Stimulated activated CD8-positive, alpha-beta memory T cell treated with anti-CD3 and anti-CD28 coated beads, Interleukin-4, amount 100 ng/mL, for 24 hours (primary cell): Measurements from ENCODE around the gene DYSF.
"Not testable (repeated sequence)": the region's sequence is repeated elsewhere in the genome, so short reads cannot be mapped to it uniquely, and the experiment has no call there.

Experiments used
- DNase-seq: peaks from one replicate; pipeline ENCODE4 v3.0.0-alpha.2; 2020; ENCODE audit warnings: low read depth

The DYSF gene

GRCh38 chr2:71472019-71472418 lies 18.7 kb downstream of the DYSF start:
- DNase-seq = no peak

DNA sequence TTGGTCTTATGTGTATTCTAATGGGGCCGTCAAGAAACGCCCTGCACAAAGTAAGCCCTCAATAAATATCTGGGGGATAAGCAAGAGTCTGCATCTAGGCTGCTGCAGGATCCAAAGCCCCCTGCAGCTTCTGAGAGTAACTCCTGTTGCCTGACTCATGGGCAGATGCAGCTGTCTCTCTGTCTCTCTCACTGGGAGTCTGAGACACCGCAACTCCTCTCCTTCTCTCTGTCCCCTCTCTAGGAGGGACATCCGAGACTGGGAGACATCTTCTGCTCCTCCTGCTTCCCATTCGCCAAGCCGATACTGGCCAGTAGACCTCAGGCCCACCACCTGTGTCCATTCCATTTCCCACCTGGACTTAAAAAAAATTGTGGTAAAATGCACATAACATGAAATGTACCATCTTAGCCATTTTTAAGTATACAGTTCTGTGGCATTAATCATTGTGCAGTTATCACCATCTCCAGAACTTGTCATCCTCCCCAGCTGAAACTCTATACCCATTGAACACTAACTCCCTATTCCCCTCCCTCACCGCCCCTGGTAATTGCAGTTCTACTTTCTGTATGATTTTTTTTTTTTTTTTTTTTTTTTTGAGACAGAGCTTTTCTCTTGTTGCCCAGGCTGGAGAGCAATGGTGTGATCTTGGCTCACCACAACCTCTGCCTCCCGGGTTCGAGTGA lies 20.1 kb downstream of the DYSF start:
- no peak for DNase-seq

- DNase-seq = no peak
Observed at GRCh38 chr2:71474116-71474743, 20.9 kb downstream of the DYSF start.

GRCh38 chr2:71474744-71475397 lies 21.5 kb downstream of the DYSF start:
- no peak for DNase-seq

GRCh38 chr2:71476495-71476894 lies 23.1 kb downstream of the DYSF start:
- no peak for DNase-seq

DNA sequence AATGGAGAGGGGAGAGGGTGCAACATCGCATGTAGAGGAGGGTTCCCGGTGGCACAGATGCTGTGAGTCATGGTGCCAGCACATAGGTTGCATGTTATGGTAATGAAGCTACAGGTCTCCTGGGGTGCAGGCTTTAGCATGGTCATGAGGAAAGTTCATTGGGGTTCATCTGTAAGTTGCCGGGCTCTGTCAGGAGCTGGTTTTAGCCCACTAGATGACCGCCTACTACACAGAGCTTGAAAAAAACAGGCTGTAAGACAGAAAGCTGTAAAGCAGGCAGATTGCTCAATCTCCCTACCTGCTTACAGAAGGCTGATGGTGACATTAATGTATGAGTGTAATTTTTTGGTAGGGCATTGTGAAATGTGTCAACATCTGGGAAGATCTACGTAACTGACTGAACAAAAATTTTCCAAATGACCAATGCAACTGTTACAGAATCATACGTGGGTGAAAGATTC lies 23.9 kb downstream of the DYSF start:
- DNase-seq = no peak

GRCh38 chr2:71478806-71479205 lies 25.4 kb downstream of the DYSF start:
- DNase-seq = no peak

- DNase-seq = no peak
Observed at GRCh38 chr2:71479261-71479660, 25.9 kb downstream of the DYSF start.

DNA sequence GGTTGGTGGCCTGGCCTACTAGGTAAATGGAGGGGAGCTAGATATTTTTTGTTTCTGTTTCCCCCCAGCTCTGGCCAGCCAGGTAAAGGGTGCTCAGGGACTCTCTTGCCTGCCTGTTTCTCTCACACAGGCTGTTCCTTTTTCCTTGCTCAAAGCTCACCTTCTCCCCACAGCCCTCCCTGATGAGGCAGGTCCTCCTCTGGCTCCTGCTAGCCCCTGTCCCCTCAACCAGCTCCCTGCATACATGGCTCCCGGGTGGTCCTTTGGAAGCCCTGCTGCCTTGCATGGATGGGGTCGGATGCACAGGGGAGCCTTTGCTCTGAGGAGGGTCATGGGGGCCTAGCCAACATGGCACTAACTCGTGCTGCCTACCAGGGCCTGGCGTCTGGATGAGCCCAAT lies 27.8 kb downstream of the DYSF start:
- DNase-seq = no peak

- DNase-seq = no peak
Observed at GRCh38 chr2:71482055-71482454, 28.7 kb downstream of the DYSF start.

GRCh38 chr2:71483246-71483645 lies 29.9 kb downstream of the DYSF start:
- DNase-seq = no peak

GRCh38 chr2:71484354-71484753 lies 31.0 kb downstream of the DYSF start:
- no peak for DNase-seq

DNA sequence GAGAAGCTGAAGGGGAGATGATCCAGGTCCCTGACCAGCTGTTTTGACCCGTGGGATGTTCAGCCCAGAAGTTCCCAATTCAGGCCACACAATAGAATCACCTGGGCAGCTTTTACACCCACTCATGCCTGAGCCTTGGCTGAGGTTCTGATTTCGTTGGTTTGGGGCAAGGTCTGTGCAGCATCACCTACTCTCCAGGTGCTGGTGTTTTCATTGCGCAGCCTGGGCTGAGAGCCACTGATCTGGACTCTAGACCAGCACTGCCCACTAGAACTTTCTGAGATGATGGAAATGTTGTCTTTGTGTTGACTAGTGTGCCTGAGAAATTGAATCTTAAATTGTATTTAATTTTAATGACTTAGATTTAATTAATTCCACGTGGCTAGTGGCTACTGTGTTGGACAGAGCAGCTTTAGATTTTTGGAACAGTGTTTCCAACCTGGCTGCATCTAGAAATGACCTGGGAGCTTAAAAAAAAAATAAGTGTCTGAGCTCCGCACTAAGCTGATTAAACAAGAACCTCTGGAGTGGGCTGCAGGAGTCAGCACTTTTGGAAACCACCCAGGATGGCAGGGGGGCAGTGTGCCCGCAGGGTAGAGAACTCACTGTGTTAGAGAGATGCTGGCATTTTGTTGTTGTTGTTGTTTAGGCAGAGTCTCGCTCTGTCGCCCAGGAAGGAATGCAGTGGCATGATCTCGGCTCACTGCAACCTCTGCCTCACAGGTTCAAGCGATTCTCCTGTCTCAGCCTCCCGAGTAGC lies 33.7 kb downstream of the DYSF start:
- DNase-seq = no peak

DNA sequence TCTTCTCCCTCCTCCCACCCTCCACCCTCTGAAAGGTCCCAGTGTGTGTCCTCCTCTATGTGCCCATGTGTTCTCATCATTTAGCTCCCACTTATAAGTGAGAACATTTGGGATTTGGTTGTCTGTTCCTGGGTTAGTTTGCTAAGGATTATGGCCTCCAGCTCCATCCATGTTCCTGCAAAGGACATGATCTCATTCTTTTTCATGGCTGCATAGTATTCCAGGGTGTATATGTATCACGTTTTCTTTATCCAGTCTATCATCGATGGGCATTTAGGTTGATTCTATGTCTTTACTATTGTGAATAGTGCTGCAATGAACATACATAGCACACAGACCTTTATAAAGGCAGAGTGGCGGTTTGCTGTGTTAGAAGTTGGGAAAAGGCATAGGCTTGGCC lies 38.2 kb downstream of the DYSF start:
- DNase-seq = not testable (repeated sequence)

DNA sequence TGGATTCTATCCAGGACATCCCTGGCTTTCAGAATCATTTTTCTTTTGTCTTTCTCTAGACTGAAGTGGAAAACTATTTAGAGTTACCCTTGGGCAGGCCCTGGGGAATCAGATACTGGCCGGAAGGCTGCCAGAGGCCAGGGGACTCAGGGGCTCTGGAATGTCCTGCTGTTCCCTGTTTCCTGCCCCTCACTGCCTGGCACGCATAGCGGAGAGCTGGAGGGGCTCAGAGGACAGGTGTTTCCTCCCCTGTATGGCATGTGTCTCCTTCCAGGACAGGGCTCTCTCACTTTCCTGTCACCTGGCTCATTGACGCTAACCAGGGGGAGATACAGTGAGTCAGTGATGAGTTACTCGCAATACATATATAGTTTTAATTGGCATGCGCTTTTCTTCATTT lies 38.8 kb downstream of the DYSF start:
- DNase-seq = no peak

- DNase-seq = no peak
Observed at GRCh38 chr2:71494091-71494490, 40.7 kb downstream of the DYSF start.

GRCh38 chr2:71494523-71495155 lies 41.3 kb downstream of the DYSF start:
- DNase-seq = no peak

GRCh38 chr2:71496156-71496770 lies 42.9 kb downstream of the DYSF start:
- no peak for DNase-seq

DNA sequence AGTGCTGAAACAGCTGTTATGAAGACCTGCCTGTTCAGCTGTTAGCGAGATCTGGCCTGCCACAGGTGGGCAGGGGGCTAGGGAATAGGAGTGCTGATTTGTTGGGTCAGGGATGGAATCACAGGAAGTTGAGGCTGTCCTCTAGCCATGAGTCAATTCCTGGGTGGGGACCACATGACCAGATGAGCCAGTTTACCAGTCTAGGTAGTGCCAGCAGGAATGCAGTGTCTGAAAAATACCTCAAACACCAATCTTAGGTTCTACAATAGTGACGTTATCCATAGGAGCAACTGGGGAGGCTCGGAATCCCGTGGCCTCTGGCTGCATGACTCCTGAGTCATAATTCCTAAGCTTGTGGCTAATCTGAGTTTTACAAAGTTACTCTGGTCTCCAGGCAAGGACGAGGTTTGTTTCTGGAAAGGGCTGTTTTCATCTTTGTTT lies 44.9 kb downstream of the DYSF start:
- DNase-seq = no peak

- no peak for DNase-seq
Observed at GRCh38 chr2:71499691-71500090, 46.3 kb downstream of the DYSF start.

DNA sequence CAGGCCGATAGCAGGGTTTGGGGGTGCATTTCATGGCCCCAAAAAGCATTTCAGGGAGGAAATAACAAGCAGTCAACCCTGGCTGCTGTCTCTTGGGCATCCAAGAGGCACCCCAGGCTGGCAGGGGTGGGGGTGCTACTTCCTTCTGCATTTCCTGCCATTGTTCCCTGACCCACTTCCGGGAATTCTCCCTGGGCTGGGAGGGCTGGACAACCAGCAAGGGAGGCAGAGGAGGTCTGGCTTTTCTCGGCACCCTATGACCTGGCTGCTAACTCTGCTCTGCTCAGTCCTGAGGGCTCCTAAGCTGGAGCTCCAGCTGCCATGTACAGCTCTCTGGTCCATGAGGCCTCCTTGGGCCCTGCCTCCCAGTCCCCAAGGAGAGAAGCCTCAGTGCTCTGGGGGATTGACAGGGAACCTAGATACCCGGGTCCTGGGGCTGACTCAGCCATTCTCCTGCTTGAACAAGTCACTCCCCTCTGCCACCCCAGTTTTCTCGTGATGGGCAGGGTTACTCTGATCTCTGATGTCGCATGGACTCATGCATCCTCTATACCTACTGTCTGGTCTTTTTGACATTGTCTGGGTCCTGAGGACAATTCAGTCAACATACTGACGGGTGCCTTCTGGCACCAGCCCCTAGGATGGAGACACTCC lies 47.2 kb downstream of the DYSF start:
- no peak for DNase-seq
